Stimulated activated CD4-positive, alpha-beta T cell treated with anti-CD3 and anti-CD28 coated beads, TNF-alpha, amount 100 ng/mL, for 24 hours (primary cell): ENCODE measurements around the gene TAF5L.
A peak's percentile ranks its signal among the peaks of the same experiment; 100 is the strongest.
"Not testable (repeated sequence)": the region's sequence is repeated elsewhere in the genome, so short reads cannot be mapped to it uniquely, and the experiment has no call there.

Experiments used
- DNase-seq, 3 experiments: peaks; one replicate each; pipeline ENCODE4 v3.0.0-alpha.2; 2020; ENCODE audit warnings: low read depth in 3 of 3

Gene TAF5L

GRCh38 chr1:229642376-229642775 lies 16.5 kb upstream of the TAF5L start:
- DNase-seq: no peak

DNA sequence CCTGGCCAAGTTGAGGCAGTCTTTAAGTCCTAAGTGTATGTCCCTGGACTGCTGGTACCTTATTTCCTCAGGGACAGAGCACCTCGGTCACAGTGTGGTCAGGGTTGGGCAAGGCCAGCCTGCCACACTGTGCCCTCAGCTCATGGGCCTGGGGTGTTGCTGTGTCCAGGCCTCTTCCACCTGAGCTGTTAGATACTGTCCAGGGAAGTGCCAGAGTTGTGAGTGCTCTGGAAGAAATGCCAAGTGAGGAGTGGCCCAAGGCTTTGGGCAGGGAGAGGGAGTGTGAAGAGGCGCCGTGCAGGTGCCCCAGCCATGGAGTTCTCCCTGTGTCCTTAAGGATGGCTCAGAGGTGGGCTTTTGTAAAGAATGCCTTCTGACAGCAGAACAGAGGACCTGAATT lies 15.4 kb upstream of the TAF5L start:
- DNase-seq: no peak

- DNase-seq: no peak
Observed at GRCh38 chr1:229640455-229640854, 14.5 kb upstream of the TAF5L start.

DNA sequence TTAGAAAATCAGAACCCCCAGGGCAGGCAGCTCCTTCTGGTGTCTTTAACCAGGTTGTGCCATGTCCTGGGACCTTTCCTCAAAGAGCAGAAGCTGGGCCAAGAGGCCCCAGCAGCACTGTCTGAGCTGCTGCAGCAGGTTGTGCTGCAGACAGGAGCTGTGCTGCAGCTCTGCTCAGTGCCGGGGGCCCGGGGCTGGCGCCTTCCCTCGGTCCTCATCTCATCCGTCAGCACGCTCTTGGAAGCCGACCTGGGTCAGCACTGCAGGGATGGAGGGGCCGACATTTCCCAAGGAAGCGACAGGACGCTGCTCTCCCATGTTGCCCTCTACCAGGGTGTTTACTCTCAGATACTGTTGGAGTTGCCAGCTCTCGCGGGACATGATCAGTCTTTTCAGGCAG lies 11.8 kb upstream of the TAF5L start:
- no peak for DNase-seq

DNA sequence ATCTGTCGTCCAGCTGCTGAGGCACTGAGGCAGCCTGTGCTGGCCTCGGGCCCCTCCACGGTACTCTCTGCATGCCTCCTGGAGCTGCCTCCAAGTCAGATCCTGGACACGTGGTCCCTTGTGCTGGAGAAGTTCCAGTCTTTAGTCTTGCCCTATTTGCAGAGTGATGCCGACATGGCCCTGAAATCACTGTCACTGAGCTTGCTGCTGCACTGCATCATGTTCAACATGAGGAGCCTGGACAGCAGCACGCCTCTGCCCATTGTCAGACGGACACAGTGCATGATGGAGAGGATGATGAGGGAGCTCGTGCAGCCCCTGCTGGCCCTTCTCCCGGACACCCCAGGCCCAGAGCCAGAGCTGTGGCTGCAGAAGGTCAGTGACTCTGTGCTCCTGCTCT lies 10.1 kb upstream of the TAF5L start:
- DNase-seq: no peak

DNA sequence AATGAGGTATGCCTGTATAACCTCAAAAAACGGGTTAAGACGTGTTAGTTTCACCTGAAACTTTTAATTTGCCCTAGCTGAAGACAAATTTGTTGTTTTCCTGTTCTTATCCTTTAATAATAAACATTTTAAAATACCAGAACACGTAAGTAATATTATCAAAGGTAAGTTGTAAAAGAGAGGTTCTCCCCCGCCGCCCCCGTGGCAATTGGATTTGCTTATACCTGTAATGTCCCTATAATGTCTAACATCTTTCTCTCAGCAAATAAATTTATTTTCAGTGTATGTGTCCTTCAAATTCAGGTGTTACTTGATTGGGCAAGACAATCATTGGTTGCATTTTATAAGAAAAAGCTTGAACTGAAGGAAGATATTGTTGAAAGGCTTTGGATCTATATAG lies 6.0 kb upstream of the TAF5L start:
- DNase-seq: no peak

GRCh38 chr1:229631148-229631547 lies 5.2 kb upstream of the TAF5L start:
- no peak for DNase-seq

GRCh38 chr1:229629261-229629660 lies 3.3 kb upstream of the TAF5L start:
- no peak for DNase-seq

GRCh38 chr1:229627003-229627402 lies 1.1 kb upstream of the TAF5L start:
- no peak for DNase-seq

- DNase-seq: peak; percentile 22 to 57 (median 35)
Observed at GRCh38 chr1:229625071-229625914, 629 bp downstream of the TAF5L start.

DNA sequence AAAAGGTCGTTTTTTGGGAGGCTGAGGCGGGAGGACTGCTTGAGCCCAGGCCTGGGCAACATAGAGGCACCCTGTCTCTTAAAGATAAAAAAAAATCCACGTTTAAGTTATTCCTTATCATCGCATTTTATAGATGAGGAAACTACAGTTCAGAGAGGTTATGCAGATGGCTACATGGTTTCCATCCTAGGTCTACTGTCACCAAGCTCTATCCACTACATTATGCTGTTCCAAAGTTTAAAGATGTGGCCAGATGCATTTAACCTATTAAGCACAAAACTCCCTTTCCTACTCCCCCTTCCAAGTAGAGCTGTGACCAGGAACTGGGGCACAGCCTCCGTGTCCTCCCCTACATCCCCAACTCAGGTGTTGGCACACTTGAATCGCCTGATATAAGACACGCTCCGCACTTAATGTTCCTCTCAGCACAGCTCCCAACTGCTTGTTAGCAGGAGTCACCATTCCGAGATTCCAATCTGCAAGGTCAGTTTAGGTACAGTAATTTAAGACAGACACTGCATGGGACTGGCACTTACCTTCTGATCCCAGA lies 1.3 kb downstream of the TAF5L start:
- no peak for DNase-seq

DNA sequence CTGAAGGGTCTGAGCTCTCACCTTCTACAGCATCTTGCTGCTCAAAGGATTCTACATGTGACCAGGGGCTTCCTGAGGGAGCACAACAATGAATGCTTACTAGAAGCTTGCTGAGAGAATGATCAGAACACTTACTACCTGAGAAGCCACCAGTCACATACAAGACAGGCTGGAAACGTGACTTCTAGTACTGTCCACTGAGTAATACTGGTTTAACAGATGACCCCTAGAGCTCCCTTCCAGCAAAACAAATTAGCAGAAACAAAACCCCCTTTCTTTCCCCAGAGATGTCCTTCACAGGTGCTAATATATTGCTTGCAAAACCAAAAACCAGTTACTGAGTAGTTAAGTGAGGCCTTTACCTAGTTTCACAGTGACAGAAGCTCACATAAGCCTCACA lies 2.1 kb downstream of the TAF5L start:
- DNase-seq: no peak

DNA sequence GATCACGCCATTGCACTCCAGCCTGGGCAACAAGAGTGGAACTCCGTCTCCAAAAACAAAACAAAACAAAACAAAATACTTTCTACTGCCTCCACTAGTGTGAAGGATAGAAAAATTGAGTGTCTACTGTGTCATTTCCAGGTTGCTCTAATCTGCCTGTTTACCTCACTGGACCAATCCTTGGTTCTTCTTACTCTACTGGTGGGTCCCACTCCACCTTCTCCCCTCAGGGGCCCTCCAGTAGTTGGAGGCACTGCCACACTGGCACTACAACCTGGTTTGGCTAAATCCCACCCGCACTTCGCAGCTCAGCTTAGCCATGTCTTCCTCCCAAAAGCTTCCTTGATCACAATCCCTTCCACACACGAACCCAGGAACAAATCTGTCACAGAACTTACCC lies 2.7 kb downstream of the TAF5L start:
- DNase-seq: no peak

- DNase-seq: not testable (repeated sequence)
Observed at GRCh38 chr1:229622641-229623120, 3.2 kb downstream of the TAF5L start.

GRCh38 chr1:229621663-229622062 lies 4.3 kb downstream of the TAF5L start:
- no peak for DNase-seq

DNA sequence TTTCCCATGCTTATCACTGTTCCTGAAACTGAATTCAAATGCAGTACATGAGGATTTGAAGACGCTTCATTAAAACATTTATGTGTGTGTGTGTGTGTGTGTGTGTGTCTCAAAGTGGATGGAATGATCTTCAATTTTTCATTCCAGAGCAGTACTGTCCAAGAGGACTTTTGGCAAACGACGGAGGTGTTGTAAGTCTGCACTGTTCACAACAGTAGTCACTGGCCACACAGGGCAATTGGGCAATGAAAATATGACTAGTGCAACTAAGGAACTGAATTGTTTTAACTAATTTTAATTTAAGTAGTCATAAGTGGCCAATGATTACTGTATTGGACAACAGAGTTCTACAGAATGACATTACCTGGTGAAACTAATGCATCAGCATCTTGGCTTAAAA lies 5.0 kb downstream of the TAF5L start:
- DNase-seq: no peak

GRCh38 chr1:229619614-229620013 lies 6.3 kb downstream of the TAF5L start:
- no peak for DNase-seq

DNA sequence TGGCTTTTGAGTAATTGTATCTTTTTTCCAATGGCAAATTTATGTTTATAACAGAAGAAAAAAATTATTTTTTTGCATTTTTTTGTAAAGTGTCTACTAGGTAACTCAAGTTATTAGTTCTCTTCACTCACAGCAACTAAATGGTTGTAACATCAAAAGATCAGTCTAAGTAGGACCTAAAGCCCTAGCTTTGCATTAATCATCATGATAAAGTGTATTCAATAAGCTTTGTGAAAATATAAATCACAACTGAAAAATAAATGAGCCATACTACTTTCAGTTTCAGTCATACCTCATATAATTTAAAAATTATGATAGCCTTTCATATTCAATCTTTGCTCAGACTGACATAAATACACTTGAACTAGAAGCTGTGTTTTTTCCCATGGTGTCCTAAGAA lies 6.9 kb downstream of the TAF5L start:
- no peak for DNase-seq

DNA sequence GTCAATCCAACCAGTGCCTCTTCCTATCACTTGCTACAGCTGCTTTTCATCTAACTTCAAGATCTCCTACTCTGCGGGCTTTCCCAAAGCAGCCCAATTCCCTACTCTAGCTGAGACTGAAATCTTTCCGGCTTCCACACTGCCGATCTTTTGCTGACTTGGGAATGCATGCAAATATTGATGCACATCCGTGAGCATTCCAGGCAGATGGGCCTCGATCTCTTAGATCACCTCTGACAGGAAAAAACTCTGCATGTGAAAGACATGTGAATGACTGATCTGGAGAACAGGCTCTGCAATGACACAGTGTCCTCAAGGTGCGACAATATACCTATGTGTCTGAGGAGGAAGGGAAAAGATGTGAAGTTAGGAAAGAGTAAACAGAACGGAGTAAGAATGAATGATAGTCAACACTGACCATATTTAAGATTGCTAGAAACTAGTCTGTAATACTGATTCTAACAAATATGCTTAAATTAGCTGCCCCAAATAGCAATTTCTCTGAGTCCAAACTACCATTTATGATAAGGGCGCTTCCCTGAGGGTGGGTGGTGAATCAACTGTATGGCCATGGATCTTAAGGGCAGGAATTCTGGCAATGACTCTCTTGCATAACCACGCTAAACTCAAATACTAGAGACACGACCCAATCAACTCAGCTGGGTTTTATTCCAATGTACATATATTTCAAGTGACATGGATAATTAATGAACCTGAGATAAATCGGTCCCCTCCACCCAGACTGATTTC lies 8.4 kb downstream of the TAF5L start:
- DNase-seq: no peak

DNA sequence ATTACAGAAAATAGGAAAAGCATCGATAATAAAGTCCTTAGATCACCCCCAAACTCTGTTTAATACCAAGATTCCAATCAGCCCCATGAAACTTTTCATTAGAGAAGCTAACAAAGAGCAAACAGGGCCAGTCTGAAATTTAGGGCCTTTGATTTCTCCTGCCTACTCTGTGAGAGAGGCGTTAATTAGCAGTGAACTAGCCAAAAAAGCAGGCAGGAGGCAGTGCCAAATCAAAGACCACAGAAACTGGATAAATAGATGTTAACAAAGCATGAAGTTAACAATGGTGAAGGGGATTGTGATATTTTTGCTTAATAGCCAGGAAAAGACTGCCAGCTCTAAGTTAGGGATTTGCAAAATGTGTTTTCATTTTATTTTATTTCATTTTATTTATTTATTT lies 11.2 kb downstream of the TAF5L start:
- DNase-seq: no peak

DNA sequence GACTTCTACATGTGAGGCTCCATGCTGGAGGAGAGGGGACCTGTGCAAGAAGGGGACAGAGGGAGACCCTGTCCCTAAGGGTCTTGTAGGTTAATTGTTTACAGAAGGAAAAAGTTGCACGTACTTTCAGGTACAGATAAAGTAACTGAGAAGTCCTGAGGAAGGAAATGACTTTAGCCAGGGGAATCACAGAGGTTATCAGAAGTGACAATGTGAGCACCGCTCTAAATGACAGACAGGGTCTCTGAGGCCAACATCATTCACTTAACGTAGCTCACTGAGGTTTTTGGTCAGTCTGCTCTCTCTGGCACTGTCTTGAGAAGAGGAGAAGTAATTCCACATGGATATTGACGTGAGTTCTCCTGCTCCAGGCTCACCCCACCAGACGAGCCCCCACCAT lies 12.0 kb downstream of the TAF5L start:
- no peak for DNase-seq

DNA sequence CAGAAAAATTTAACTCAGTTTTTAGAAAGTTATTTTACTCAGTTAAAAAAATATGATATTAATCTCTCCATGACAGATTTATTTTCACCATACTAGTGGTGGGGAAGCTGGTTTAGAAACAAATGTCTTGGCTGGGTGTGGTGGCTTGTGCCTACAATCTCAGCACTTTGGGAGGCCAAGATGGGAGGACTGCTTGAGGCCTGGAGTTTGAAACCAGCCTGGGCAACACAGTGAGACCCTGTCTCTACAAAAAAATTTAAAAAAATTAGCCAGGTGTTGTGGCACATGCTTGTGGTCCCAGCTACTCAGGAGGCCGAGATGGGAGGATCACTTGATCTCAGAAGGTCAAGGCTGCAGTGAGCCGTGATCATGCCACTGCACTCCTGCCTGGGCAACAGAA lies 17.3 kb downstream of the TAF5L start:
- DNase-seq: no peak

GRCh38 chr1:229607370-229607769 lies 18.6 kb downstream of the TAF5L start:
- DNase-seq: no peak
